Measurements from ENCODE around the gene FAM169A.
A peak's percentile ranks its signal among the peaks of the same experiment; 100 is the strongest.
"Not testable (repeated sequence)": the region's sequence is repeated elsewhere in the genome, so short reads cannot be mapped to it uniquely, and the experiment has no call there.

FAM169A gene
- 53.6 to 65.3 reads per million in 2 donors for total RNA-seq

GRCh38 chr5:74865804-74866595 lies at the start of gene FAM169A:
Gene FAM169A, minus strand, starts transcription at chr5:74866387. Its CDS starts 24,711 bp downstream, at chr5:74841676.
- DNase-seq = peak; percentile 48

GRCh38 chr5:74915488-74915887 lies 49.3 kb upstream of the FAM169A start:
- DNase-seq = no peak

GRCh38 chr5:74911421-74911820 lies 45.2 kb upstream of the FAM169A start:
- DNase-seq = not testable (repeated sequence)

GRCh38 chr5:74909888-74910287 lies 43.7 kb upstream of the FAM169A start:
- DNase-seq = not testable (repeated sequence)

GRCh38 chr5:74908237-74908636 lies 42.0 kb upstream of the FAM169A start:
- not testable (repeated sequence) for DNase-seq

- DNase-seq = not testable (repeated sequence)
These were observed 38.5 kb upstream of the FAM169A start for GRCh38 chr5:74904713-74905112.

- DNase-seq = no peak
These were observed 37.1 kb upstream of the FAM169A start for GRCh38 chr5:74903165-74903787.

- no peak for DNase-seq
These were observed 30.9 kb upstream of the FAM169A start for GRCh38 chr5:74897049-74897448.

- DNase-seq = no peak
These were observed 29.7 kb upstream of the FAM169A start for GRCh38 chr5:74895906-74896305.

GRCh38 chr5:74894351-74894750 lies 28.2 kb upstream of the FAM169A start:
- DNase-seq = no peak

GRCh38 chr5:74892921-74893320 lies 26.7 kb upstream of the FAM169A start:
- no peak for DNase-seq

GRCh38 chr5:74889523-74890105 lies 23.4 kb upstream of the FAM169A start:
- no peak for DNase-seq

- no peak for DNase-seq
These were observed 21.9 kb upstream of the FAM169A start for GRCh38 chr5:74888117-74888516.

- DNase-seq = no peak
These were observed 19.0 kb upstream of the FAM169A start for GRCh38 chr5:74885170-74885569.

- DNase-seq = not testable (repeated sequence)
These were observed 16.4 kb upstream of the FAM169A start for GRCh38 chr5:74882379-74883134.

- DNase-seq = no peak
These were observed 11.6 kb upstream of the FAM169A start for GRCh38 chr5:74877624-74878304.

GRCh38 chr5:74875994-74876791 lies 10.0 kb upstream of the FAM169A start:
- no peak for DNase-seq

GRCh38 chr5:74873525-74874249 lies 7.5 kb upstream of the FAM169A start:
- no peak for DNase-seq

- no peak for DNase-seq
These were observed 4.3 kb upstream of the FAM169A start for GRCh38 chr5:74870299-74871067.

GRCh38 chr5:74869414-74869813 lies 3.2 kb upstream of the FAM169A start:
- DNase-seq = not testable (repeated sequence)
